Vagina (tissue), 2 donors: ENCODE results near the gene HPD.

Source experiments
- POLR2A ChIP-seq, 2 donors: fragments of 450-650 bp; IDR thresholded peaks; one replicate each; pipeline ENCODE4 v1.6.1; 2017; ENCODE audit warnings: antibody characterized with exemption in 2 of 2, mild to moderate bottlenecking in 2 of 2, moderate library complexity in 2 of 2
- POLR2AphosphoS5 ChIP-seq, 2 donors: sonication (generic); formaldehyde crosslinking; IDR thresholded peaks; one replicate each; pipeline ENCODE4 v1.9.0; 2017; ENCODE audit warnings: antibody characterized with exemption in 2 of 2, mild to moderate bottlenecking in 2 of 2, low read depth in 1 of 2; ENCODE audit not compliant: insufficient read depth in 1 of 2
- TF ChIP-seq, protein P1 (sequence below), 3 experiments: fragments of 450-650 bp in 2 of 3; fragments of 200-600 bp in 1 of 3; sonication (generic) in 1 of 3; IDR thresholded peaks; one replicate each; pipeline ENCODE4 v1.5.1; 2017 to 2019; ENCODE audit warnings: antibody characterized with exemption in 3 of 3, mild to moderate bottlenecking in 2 of 3, moderate library complexity in 2 of 3

DNA sequence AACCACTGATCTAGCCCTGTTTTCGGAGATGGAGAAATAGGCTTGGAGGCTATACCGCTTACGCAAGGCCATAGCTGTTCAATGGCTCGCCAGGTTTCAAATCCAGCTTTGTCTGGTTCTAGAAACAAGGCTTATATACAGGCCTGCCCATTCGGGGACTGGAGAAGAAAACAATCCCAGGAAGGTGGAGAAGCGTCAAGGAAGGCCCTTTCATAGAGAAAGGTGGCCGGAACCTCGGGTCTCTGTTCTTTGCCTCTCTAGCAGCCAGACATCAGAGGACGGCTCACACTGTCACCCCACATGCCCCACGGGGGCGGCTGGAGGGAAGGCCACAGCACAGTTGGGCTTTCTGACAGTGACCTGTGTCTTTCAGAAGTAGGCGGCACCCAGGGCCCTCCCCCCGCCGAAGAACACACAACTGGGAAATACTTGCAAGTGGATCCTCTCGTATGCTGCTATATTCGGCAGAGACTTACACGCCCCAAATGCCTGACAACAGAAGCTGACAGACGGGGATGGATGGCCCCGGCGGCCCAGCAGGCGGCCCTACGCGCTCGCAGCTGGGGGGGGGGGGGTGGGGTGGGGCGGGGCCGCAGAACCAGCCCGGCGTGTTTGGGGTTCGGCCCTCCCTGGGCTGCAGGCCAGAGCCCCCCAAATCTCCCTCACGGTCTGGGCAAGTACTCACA is 59.4 kb downstream of the HPD start:
- TF ChIP-seq, protein P1, sequence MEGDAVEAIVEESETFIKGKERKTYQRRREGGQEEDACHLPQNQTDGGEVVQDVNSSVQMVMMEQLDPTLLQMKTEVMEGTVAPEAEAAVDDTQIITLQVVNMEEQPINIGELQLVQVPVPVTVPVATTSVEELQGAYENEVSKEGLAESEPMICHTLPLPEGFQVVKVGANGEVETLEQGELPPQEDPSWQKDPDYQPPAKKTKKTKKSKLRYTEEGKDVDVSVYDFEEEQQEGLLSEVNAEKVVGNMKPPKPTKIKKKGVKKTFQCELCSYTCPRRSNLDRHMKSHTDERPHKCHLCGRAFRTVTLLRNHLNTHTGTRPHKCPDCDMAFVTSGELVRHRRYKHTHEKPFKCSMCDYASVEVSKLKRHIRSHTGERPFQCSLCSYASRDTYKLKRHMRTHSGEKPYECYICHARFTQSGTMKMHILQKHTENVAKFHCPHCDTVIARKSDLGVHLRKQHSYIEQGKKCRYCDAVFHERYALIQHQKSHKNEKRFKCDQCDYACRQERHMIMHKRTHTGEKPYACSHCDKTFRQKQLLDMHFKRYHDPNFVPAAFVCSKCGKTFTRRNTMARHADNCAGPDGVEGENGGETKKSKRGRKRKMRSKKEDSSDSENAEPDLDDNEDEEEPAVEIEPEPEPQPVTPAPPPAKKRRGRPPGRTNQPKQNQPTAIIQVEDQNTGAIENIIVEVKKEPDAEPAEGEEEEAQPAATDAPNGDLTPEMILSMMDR (IDR thresholded peaks at IDR 0.05), result no peak
- TF ChIP-seq POLR2AphosphoS5 (IDR thresholded peaks at IDR 0.05; ENCODE audit: insufficient read depth in 1 of 2, low read depth in 1 of 2) (no peak), POLR2A (IDR thresholded peaks at IDR 0.05) (no peak)
